Stimulated activated naive CD8-positive, alpha-beta T cell treated with anti-CD3 and anti-CD28 coated beads, Interleukin-15, Interleukin-2, amounts not matched to agents 100 U/mL and 50 U/mL, for 24 hours (primary cell): Measurements from ENCODE around the gene KYAT1.
A peak's percentile ranks its signal among the peaks of the same experiment; 100 is the strongest.
"Not testable (repeated sequence)": the region's sequence is repeated elsewhere in the genome, so short reads cannot be mapped to it uniquely, and the experiment has no call there.

Experiments
- ATAC-seq: fragments of 150-1000 bp; cut with Tn5 transposase; one replicate; pipeline ENCODE4 v1.10.0; 2021
- DNase-seq: peaks from one replicate; pipeline ENCODE4 v3.0.0; 2021

Gene KYAT1

DNA sequence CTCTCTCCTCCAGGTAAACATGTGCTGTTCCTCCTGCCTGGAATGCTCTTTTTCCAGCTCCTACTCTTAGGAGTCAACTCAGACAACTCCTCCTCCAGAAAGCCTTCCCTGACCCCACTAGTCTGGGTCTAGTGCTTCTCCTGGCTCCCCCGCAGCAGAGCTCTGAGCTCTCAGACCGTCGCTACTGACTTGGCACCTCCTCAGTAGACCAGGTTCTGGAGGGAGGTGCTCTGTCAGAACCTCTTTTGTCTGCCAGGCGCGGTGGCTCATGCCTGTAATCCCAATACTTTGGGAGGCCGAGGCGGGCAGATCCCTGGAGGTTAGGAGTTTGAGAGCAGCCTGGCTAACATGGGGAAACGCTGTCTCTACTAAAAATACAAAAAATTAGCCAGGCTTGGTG lies 3.6 kb upstream of the KYAT1 start:
- DNase-seq: no peak
- no peak for ATAC-seq

DNA sequence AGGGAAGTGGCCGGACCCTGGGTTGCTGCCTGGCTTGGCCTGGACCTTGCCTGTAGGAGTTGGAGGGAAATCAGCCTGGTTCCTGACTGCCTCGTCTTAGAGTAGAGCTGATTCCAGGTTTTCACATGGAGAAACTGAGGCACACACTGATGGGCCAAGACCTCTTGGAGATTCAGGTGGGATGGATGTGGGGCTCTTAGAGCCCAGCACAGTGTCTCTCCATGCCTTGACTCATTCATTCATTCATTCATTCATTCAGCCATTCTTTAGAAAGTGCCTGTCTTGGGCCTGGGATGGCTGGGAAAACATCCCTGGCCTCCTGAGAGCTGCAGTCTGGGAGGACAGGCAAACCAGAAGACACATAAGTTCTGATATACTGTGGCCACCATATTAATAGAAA lies 2.4 kb upstream of the KYAT1 start:
- DNase-seq: no peak
- ATAC-seq: no peak

DNA sequence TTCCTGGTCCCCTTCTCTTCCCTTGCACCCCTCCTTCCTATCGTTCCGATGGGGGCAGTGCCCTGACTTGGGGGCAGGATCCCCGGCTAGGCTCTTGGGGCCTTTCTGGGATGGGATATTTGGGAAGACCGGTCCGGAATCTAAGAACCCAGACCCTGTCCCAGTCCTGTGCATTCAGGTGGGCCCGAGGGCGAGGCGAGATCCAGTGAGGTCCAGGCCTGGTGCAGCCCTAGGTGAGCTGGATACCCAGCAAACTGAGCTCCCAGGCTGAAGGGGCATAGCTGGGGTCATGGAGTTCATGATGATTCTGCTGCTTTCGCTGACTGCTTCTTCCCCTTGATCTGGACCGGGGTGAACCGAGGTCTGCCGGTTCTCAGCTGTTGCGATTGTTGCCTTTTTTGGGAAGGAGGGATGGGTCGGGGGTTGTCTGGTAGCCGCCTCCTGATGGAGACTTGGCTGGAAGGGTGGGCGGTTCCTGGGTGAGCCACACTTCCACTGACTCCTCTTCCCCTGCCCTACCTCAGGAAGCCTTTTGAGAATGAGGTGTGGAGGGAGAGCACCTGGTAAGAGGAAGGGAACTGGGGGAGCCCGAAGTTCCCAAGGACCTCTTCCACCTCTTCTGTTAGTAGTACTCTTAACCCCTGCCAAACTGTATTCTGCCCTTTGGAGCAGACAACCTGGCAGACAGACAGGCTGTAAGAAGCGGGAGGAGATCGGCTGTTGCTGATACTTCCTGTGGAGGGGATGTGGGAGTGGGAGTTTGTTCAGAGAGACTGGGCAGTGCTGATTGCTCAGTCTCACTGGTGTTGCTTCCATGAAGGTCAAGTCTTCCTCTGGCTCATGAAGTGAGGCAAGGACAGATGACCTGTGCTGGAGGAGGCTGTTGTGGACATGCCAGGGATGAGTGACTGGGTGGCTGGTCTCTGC lies 1.2 kb upstream of the KYAT1 start:
- DNase-seq (peak; percentile 33), ATAC-seq (no peak)

DNA sequence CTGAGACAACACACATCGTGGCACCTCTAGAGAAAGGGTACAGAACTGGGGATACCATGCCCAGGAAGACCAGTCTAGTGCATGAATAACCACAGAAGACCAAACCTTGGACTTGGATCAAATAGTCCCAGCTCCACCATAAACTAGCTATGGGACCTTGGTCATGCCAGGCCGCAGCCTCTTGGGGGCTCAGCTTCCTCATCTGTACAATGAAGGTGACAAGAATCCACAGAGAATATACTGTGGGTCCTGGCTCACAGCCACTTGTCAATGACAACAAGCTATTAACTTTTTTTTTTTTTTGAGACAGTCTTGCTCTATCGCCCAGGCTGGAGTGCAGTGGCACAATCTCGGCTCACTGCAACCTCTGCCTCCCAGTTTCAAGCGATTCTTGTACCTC lies 3.9 kb downstream of the KYAT1 start:
- DNase-seq (no peak), ATAC-seq (no peak)

DNA sequence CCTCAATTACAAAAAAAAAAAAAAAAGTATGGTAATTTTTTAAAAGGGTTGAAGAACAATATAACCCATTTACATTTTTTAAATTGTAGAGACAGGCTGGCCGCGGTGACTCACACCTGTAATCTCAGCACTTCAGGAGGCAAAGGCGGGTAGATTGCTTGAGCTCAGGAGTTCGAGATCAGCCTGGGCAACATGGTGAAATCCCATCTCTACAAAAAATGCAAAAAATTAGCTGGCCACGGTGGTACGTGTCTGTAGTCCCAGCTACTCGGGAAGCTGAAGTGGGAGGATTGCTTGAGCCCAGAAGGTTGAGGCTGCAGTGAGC lies 10.8 kb downstream of the KYAT1 start:
- ATAC-seq, DNase-seq: not testable (repeated sequence)

DNA sequence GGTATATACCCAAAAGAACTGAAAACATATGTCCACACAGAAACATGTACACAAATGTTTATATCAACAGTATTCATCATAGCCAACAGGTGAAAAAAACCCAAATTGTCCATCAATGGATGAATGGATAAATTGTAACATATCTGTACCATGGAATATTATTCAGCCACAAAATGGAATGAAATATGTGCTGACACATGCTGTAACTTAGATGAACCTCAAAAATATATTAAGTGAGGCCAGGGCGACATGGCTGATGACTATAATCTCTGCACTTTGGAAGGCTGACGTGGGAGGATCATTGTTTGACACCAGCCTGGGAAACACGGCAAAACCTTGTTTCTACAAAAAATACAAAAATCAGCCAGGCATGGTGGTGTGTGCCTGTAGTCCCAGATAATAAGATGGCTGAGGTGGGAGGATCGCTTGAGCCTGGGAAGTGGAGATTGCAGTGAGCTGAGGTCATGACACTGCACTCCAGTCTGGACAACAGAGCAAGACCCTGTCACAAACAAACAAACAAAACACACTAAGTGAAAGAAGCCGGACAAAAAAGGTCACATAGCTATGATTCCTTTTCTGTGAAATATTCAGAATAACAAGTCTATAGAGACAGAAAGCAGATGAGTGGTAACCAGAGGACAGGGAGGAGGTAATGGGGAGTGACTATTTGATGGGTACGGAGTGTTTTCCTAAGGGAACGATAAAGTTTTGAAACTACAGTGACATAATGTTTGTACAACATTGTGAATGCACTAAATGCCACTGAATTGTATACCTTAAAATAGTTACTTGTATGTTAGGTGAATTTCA lies 11.4 kb downstream of the KYAT1 start:
- ATAC-seq: no peak

DNA sequence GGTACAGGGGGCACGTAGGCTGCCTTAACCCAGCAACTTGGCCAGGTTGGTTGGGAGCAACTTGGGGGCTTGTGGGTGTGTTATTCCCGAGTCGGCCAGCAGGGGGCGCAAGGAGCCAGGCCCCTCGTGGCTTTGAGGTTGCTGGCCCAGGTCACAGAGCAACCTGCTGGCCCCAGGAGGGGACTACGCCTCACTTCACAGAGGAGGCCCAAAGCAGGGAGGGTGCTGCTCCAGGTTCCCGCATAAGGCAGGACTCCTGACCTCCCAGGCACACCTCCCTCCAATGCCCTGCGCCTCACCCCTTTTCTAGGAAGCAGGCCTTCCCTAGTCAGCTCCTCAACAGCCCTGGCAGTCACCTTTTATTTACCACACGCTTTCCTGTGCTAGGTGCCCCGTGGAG lies 18.1 kb downstream of the KYAT1 start:
- DNase-seq (peak; percentile 90), ATAC-seq (peak; percentile 92)

More for the DNA sequence above, 11.4 kb downstream of the KYAT1 start:
- DNase-seq: no peak

DNA sequence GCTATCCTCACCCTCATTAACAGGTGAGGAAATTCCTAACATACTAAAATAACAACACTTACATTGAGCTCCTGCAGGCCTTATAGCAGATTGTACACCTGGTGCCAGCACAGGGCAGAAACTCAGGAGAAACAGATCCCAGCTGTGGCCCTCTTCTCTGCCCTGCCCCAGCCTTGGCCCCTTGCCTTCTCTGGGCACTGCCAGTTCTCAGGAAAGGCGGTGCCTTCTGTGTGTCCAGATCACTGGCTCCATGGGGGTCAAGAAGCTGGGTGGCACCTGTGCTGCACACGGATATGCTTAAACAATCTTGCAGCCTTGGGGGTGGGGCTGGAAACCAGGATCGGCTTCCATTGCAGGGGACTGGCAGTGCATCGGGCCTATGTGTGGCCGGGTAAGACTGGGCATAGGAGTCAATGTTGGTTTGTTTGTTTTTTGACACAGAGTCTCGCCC lies 19.3 kb downstream of the KYAT1 start:
- DNase-seq: no peak
- no peak for ATAC-seq

DNA sequence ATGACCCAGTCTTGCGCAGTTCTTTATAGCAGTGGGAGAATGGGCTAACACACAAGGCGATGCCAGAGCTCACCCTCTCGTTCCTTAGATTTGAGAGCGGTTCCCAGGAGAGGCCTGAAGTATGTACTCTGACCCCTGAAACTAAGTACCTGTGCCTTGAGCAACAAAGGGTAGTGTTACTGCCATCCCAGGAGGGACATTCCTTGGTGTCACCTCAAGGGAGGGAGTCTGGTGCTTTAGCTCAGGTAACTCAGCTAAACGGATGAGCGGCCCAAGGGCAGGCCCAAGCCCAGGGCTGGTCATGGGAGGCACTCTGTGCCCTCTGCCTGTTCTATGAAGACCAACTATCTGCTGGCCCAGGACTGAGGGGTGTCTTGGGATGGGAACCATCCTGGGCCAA lies 20.2 kb downstream of the KYAT1 start:
- no peak for DNase-seq
- ATAC-seq: no peak

DNA sequence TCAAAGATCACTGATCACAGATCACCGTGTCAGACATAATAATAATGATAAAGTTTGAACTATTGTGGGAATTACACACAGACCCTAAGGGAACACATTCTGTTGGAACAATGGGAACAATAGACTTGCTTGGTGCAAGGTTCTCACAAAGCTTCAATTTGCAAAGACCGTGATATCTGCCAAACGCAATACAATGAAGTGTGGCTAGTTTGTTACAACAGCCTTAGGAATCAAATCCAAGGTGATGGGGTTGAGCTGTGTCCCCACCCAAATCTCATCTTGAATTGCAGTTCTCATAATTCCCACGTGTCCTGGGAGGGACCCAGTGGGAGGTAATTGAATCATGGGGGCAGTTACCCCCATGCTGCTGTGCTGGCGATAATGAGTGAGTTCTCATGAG lies 20.8 kb downstream of the KYAT1 start:
- DNase-seq: no peak
- no peak for ATAC-seq

DNA sequence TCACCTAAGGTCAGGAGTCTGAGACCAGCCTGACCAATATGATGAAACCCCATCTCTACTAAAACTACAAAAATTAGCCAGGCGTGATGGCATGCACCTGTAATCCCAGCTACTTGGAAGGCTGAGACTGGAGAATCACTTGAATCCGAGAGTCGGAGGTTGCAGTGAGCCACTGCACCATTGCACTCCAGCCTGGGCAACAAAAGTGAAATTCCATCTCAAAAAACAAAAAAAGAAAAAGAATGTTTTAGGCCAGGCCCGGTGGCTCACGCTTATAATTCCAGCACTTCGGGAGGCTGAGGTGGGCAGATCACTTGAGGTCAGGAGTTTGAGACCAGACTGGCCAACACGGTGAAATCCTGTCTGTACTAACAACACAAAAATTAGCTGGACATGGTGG lies 23.3 kb downstream of the KYAT1 start:
- not testable (repeated sequence) for ATAC-seq

DNA sequence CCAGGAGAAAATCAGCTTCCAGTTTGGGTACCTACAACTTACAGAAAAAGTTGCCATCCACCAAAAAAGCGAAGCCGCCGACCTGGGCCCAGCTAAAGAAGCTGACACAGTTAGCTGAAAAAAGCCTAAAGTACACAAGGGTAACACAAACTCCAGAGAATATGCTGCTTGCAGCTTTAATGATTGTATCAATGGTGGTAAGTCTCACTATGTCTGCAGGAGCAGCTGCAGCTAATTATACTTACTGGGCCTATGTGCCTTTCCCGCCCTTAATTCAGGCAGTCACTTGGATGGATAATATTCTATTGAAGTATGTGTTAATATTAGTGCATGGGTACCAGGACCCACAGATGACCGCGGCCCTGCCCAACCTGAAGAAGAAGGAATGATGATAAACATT lies 27.3 kb downstream of the KYAT1 start:
- DNase-seq, ATAC-seq: not testable (repeated sequence)

More for the DNA sequence above, 23.3 kb downstream of the KYAT1 start:
- not testable (repeated sequence) for DNase-seq

DNA sequence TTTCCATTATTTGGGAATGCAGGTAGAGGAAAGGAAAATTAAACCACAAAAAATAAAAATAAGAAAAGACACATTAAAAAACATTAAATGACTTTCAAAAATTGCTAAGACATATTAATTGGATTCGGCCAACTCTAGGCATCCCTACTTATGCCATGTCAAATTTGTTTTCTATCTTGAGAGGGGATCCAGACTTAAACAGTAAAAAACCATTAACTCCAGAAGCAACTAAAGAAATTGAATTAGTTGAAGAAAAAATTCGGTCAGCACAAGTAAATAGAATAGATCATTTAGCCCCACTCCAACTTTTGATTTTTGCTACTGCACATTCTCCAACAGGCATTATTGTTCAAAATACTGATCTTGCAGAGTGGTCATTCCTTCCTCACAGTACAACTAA lies 29.1 kb downstream of the KYAT1 start:
- not testable (repeated sequence) for ATAC-seq, DNase-seq

DNA sequence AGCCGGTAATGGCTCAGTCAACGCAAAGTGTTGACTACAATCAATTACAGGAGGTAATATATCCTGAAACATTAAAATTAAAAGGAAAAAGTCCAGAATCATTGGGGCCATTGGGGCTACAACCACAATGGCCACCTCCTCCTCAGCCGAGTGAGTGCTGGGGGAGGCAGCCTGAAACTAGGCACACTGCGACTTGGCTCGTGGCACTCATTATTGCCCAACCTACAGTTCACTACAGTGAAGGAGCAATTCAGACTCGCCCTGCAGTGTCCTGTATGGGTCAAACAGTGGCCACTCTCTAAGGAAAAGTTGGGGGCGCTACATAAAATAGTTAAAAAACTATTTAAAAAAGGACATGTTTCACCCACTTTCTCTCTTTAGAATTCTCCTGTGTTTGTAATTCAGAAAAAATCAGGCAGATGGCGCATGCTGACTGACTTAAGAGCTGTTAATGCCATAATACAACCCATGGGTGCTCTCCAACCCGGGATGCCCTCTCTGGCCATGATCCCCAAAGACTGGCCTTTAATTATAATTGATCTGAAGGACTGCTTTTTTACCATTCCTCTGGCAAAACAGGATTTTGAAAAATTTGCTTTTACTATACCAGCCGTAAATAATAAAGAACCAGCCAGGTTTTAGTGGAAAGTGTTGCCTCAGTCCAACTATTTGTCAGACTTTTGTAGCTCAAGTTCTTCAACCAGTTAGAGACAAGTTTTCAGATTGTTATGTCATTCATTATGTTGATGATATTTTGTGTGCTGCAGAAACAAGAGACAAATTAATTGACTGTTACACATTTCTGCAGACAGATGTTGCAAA lies 29.8 kb downstream of the KYAT1 start:
- not testable (repeated sequence) for DNase-seq

DNA sequence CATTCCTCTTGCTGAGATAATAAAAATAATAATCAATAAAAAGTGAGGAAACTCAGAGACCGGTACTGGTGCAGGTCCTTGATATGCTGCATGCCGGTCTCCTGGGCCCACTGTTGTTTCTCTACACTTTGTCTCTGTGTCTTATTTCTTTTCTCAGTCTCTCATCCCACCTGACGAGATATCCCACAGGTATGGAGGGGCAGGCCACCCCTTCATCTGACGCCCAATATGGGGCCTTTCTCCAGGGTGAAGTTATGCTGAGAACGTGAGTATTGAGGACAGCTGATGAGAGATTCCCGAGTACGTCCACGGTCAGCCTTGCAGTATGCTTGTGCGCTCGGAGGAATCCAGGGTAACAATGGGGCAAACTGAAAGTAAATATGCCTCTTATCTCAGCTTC lies 30.7 kb downstream of the KYAT1 start:
- DNase-seq: not testable (repeated sequence)

More for the DNA sequence above, 29.8 kb downstream of the KYAT1 start:
- ATAC-seq: not testable (repeated sequence)

DNA sequence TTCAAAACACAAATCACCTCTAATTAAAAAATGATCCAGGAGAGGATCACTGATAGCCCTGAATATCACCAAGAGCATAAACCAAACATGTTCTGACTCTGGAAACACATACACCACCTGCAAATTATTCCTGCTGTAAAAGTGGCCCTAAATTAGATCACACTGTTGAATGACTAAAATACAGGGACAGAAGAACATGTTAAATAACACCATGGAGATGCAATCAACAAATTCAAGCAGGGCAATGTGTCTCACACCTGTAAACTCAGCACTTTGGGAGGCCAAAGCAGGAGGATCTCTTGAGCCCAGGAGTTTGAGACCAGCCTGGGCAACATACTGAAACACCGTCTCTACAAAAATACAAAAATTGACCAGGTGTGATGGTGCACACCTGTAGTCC lies 33.9 kb downstream of the KYAT1 start:
- no peak for ATAC-seq
- DNase-seq: no peak

More for the DNA sequence above, 30.7 kb downstream of the KYAT1 start:
- not testable (repeated sequence) for ATAC-seq

DNA sequence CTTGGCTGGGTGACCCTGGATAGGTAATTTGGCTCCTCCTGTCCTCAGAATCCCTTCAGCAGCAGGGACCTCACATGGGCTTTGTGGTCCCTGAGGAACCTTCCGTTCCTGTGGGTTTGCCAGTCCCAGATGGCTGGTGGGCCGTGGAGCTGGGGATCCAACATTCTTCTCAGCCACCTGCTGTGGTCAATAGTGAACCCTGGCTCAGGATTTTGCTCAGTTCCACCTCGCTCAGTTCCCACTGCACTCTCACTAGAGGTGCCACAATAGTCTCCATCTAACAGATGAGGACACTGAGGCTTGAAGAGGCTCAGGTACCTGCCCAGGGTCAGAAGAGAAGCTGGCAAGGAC lies 35.1 kb downstream of the KYAT1 start:
- DNase-seq: no peak
- ATAC-seq: no peak

DNA sequence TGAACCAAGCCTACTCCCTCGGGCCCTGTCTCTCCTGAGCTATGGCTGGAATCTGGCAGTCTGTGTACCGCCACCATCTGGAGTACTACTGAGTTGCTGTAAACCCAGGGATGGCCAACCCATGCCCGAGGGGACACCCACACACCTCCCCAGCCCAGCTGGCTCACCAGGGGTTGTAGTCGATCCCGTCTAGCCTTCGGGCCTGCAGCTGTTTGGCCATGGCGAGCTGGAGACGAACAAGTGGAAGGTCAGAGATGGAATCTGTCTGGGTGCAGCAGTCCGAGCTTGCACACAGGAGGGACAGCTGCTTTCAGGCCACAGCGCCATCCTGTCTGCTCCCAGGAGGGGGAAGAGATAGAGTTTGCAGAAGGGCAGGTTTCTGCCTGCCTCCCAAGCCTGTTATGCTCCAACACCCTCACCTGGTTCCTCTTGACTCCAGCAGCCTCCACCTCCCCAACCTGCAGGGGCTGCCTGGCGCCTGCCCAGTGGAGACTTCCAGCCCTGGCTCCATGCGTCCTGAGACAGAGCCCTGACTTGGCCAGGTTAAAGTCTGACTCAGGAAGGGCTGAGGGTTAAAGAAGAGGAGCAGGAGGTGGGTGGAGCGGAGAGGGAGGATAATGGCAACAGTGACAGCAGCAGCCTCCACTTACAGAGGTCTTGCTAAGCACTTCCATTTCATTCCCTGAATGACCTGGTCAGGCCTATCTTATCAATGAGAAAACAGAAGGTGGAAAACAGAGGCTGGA lies 36.4 kb downstream of the KYAT1 start:
- DNase-seq (no peak), ATAC-seq (no peak)

DNA sequence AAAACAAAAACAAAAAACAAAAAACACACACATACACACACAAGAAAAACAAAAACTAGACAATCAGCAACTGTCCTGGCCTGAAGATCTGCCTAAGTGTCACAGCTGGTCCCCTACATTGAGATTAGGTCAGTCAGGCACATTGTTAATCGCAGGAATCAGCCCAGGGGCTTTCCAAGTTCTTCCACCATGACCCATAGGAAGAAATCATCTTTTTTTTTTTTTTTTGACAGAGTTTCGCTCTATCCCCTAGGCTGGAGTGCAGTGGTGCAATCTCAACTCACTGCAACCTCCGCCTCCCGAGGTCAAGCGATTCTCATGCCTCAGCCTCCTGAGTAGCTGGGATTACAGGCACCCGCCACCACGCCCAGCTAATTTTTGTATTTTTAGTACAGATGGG lies 38.6 kb downstream of the KYAT1 start:
- not testable (repeated sequence) for ATAC-seq

DNA sequence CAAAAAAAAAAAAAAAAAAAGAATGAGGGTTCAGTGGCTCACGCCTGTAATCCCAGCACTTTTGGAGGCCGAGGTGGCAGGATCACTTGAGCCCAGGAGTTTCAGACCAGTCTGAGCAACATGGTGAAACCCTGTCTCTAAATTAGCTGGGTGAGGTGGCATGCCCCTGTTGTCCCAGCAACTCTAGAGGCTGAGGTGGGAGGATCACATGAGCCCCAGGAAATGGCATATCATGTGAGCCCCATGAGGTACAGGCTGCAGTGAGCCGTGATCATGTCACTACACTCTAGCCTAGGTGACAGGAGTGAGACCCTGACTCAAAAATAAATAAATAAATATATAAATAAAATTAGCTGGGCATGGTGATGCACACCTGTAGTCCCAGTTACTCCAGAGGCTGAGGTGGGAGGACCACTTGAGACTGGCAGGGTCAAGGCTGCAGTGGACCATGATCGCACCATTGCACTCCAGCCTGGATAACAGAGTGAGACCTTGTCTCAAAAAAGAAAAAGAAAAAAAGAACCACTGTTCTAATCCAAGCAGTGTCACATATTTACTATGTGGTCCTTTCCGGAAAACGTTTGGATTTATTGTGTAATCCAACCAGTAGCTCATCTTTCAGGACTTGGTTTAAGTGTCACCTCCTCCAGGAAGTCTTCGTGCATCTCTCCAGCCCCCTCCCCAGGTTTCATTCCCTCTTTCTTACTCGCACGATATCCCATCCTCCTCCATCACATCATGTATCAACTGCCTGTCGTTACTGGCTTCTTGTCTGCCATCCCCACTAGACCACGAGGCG lies 39.9 kb downstream of the KYAT1 start:
- ATAC-seq: no peak
- no peak for DNase-seq

More for the DNA sequence above, 38.6 kb downstream of the KYAT1 start:
- DNase-seq: not testable (repeated sequence)

DNA sequence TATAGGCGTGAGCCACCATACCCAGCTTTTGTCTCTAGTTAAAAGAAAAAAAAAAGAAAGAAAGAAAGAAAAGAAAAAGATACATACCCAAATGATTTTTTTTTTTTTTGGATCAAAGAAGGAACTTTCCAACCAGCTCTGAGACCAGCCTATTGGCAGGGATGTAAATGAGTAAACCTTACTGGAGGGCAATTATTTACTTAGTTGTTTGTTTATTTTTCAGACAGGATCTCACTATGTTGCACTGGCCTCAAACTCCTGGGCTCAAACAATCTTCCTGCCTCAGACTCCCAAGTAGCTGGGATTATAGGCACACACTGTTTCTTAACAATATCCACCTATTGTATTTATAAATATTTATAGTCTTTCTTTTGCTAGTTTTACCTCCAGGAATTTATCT lies 41.2 kb downstream of the KYAT1 start:
- DNase-seq: no peak
- ATAC-seq: no peak
